CD14-positive monocyte (primary cell): ENCODE measurements around the gene SAFB2. TPM values are rescaled to one million over a fixed set of nuclear protein-coding genes. Genes with fewer than 3 reads are reported as not detected.

ENCODE experiments used
- DNase-seq, 3 donors: peaks; one replicate each; pipeline ENCODE4 v3.0.0-alpha.2; 2011 to 2022
- H2AFZ ChIP-seq: 2 replicates; pipeline ENCODE4 v1.6.0; 2012; ENCODE audit warnings: mild to moderate bottlenecking, low read depth, low read length, inconsistent platforms; ENCODE audit not compliant: insufficient read depth, poor library complexity, severe bottlenecking
- H3K27ac ChIP-seq, 2 donors: 1 replicate in 1 of 2; 2 replicates in 1 of 2; pipeline ENCODE4 v1.5.1; 2012 to 2013; ENCODE audit warnings: low read length in 2 of 2, control low read depth in 1 of 2, inconsistent platforms in 1 of 2, low read depth in 1 of 2, mild to moderate bottlenecking in 1 of 2
- H3K27me3 ChIP-seq, 2 donors: one replicate each; pipeline versions ENCODE4 v1.6.0 to v1.6.1; 2011 to 2013; ENCODE audit warnings: low read length in 2 of 2; ENCODE audit not compliant: control insufficient read depth in 2 of 2, insufficient read depth in 2 of 2
- H3K36me3 ChIP-seq, 2 donors: replicated peaks in 1 of 2; 1 replicate in 1 of 2; 2 replicates in 1 of 2; pipeline versions ENCODE4 v1.5.1 to v1.6.1; 2012 to 2013; ENCODE audit warnings: low read length in 2 of 2, control low read depth in 1 of 2, inconsistent platforms in 1 of 2, mild to moderate bottlenecking in 1 of 2; ENCODE audit not compliant: insufficient read depth in 2 of 2, control insufficient read depth in 1 of 2
- H3K4me1 ChIP-seq, 2 donors: 1 replicate in 1 of 2; 2 replicates in 1 of 2; pipeline versions ENCODE4 v1.5.1 to v1.6.1; 2012 to 2013; ENCODE audit warnings: low read length in 2 of 2, control low read depth in 1 of 2, inconsistent platforms in 1 of 2, mild to moderate bottlenecking in 1 of 2, moderate library complexity in 1 of 2; ENCODE audit not compliant: insufficient read depth in 2 of 2, control insufficient read depth in 1 of 2
- H3K4me2 ChIP-seq: replicated peaks from 2 replicates; pipeline ENCODE3; 2012; ENCODE audit warnings: low read length, moderate library complexity, mild to moderate bottlenecking; ENCODE audit not compliant: poor library complexity, severe bottlenecking; ENCODE audit errors: extremely low read depth
- H3K4me3 ChIP-seq, 3 experiments: fragments of 200-600 bp in 1 of 3; sonication (generic) in 1 of 3; replicated peaks in 1 of 3; 1 replicate in 2 of 3; 2 replicates in 1 of 3; pipeline ENCODE4 v1.5.1; 2011 to 2013; ENCODE audit warnings: low read length in 3 of 3, mild to moderate bottlenecking in 3 of 3, control low read depth in 2 of 3, low read depth in 2 of 3, inconsistent platforms in 1 of 3, moderate library complexity in 1 of 3
- H3K79me2 ChIP-seq: 2 replicates; pipeline ENCODE4 v1.6.0; 2012; ENCODE audit warnings: mild to moderate bottlenecking, control low read depth, inconsistent platforms, low read length, moderate library complexity; ENCODE audit not compliant: insufficient read depth
- H3K9ac ChIP-seq: 2 replicates; pipeline ENCODE4 v1.6.0; 2017; ENCODE audit warnings: low read length, mild to moderate bottlenecking; ENCODE audit not compliant: insufficient read depth, poor library complexity, severe bottlenecking
- H3K9me3 ChIP-seq, 2 donors: replicated peaks in 1 of 2; 1 replicate in 1 of 2; 2 replicates in 1 of 2; pipeline versions ENCODE4 v1.5.1 to v1.6.1; 2012 to 2013; ENCODE audit warnings: low read length in 2 of 2, control low read depth in 1 of 2; ENCODE audit not compliant: control insufficient read depth in 1 of 2, insufficient read depth in 1 of 2
- H4K20me1 ChIP-seq: 2 replicates; pipeline ENCODE4 v1.6.0; 2012; ENCODE audit warnings: mild to moderate bottlenecking, low read length, control low read depth, moderate library complexity; ENCODE audit not compliant: insufficient read depth
- H3K27ac Mint-ChIP-seq, 7 donors: one replicate each; pipeline ENCODE4 v1.8.0; 2020; ENCODE audit warnings: mild to moderate bottlenecking in 7 of 7, mixed read lengths in 7 of 7, moderate library complexity in 6 of 7, inconsistent platforms in 2 of 7
- H3K27me3 Mint-ChIP-seq, 3 donors: one replicate each; pipeline ENCODE4 v1.8.0; 2021 to 2022; ENCODE audit warnings: low read depth in 3 of 3, mild to moderate bottlenecking in 3 of 3, mixed read lengths in 3 of 3, moderate library complexity in 3 of 3, inconsistent platforms in 1 of 3
- H3K36me3 Mint-ChIP-seq, 2 donors: one replicate each; pipeline ENCODE4 v1.8.0; 2020; ENCODE audit warnings: mixed read lengths in 2 of 2, inconsistent platforms in 1 of 2, mild to moderate bottlenecking in 1 of 2
- H3K4me1 Mint-ChIP-seq: one replicate; pipeline ENCODE4 v1.8.0; 2020; ENCODE audit warnings: mild to moderate bottlenecking, mixed read lengths
- H3K4me3 Mint-ChIP-seq, 2 donors: one replicate each; pipeline ENCODE4 v1.8.0; 2020; ENCODE audit warnings: mild to moderate bottlenecking in 2 of 2, mixed read lengths in 2 of 2, moderate library complexity in 1 of 2
- H3K9me3 Mint-ChIP-seq, 7 donors: one replicate each; pipeline ENCODE4 v1.8.0; 2020 to 2022; ENCODE audit warnings: mixed read lengths in 7 of 7, mild to moderate bottlenecking in 6 of 7, moderate library complexity in 6 of 7, inconsistent platforms in 2 of 7
- WGBS: methylation state at CpG from one replicate; pipeline ENCODE4 v1.1.5; 2013; ENCODE audit warnings: missing lambda C conversion rate; ENCODE audit not compliant: insufficient coverage; 5-methylcytosine and 5-hydroxymethylcytosine counted together
- intact Hi-C, 2 donors: fragments of 100-400 bp; cut with micrococcal nuclease; formaldehyde crosslinking; loops; one replicate each; pipeline versions ENCODE4 v1.15.0 to v1.15.1; 2023
- polyA plus RNA-seq, 3 donors: library from polyadenylated mRNA; depleted of rRNA in 1 of 3; unstranded in 2 of 3; stranded (reverse) in 1 of 3; fragments of 300-500 nt in 2 of 3; fragments of >200 nt in 1 of 3; fragmentation: Illumina TruSeq in 2 of 3; gene quantifications; 1 replicate in 2 of 3; 2 replicates in 1 of 3; pipeline ENCODE4 v1.2.3, GENCODE V29; 2012 to 2021
- TF ChIP-seq, protein P1 (sequence below): fragments of 200-600 bp; IDR thresholded peaks from one replicate; pipeline ENCODE4 v1.8.0; 2022; ENCODE audit warnings: antibody characterized with exemption, mild to moderate bottlenecking

The SAFB2 gene
- polyA plus RNA-seq, 3 donors: 7.5 to 53.4 (median 14.7) TPM

DNA sequence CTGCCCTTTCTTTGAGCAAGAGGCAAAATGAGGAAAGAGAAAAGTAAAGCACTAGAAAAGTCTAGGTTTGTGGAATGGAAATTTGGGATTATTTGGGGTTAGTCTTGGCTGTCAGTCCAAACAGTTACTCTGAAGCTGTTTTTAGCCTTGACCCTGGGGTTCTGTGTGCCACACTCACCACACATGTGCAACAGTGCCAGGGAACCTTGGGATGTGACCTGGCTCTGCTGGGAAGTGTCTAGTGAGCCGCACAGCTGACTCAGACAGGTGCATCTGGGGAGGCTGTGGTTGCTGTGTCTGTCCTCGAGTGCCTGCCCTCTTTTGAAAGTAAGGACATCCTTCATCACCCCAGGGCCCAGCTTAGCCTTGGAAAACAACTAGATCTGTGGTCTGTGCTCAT lies 41.9 kb upstream of the SAFB2 start:
- H3K4me1 Mint-ChIP-seq: no peaks in the 10 kb centered on the region
- Histone ChIP-seq H3K4me2 (no peak overlapping the region), H4K20me1 (peaks cover 81% of the 10 kb centered on the region), H3K27ac (no peak overlapping the region), H3K4me3 (no peak overlapping the region), H3K9me3 (no peaks in the 10 kb centered on the region), H3K9ac (no peak overlapping the region), H3K27me3 (no peaks in the 10 kb centered on the region), H3K36me3 (peaks cover 96 to 98% of the 10 kb centered on the region in 2 donors), H3K79me2 (no peaks in the 10 kb centered on the region), H2AFZ (no peak overlapping the region), H3K4me1 (no peaks in the 10 kb centered on the region)
- H3K4me3 Mint-ChIP-seq: no peak overlapping the region
- DNase-seq: no peak
- intact Hi-C loops: no loop called here
- peaks cover 81 to 99% of the 10 kb centered on the region in 2 donors for H3K36me3 Mint-ChIP-seq
- peak overlapping the region in 2 of 7 donors; percentile 14 to 15 for H3K27ac Mint-ChIP-seq
- H3K27me3 Mint-ChIP-seq: no peaks in the 10 kb centered on the region
- TF ChIP-seq, protein P1, sequence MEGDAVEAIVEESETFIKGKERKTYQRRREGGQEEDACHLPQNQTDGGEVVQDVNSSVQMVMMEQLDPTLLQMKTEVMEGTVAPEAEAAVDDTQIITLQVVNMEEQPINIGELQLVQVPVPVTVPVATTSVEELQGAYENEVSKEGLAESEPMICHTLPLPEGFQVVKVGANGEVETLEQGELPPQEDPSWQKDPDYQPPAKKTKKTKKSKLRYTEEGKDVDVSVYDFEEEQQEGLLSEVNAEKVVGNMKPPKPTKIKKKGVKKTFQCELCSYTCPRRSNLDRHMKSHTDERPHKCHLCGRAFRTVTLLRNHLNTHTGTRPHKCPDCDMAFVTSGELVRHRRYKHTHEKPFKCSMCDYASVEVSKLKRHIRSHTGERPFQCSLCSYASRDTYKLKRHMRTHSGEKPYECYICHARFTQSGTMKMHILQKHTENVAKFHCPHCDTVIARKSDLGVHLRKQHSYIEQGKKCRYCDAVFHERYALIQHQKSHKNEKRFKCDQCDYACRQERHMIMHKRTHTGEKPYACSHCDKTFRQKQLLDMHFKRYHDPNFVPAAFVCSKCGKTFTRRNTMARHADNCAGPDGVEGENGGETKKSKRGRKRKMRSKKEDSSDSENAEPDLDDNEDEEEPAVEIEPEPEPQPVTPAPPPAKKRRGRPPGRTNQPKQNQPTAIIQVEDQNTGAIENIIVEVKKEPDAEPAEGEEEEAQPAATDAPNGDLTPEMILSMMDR: no peak
- 100% methylated on average over 1 of the region's 2 CpGs for whole genome bisulfite sequencing
- H3K9me3 Mint-ChIP-seq: no peaks in the 10 kb centered on the region

DNA sequence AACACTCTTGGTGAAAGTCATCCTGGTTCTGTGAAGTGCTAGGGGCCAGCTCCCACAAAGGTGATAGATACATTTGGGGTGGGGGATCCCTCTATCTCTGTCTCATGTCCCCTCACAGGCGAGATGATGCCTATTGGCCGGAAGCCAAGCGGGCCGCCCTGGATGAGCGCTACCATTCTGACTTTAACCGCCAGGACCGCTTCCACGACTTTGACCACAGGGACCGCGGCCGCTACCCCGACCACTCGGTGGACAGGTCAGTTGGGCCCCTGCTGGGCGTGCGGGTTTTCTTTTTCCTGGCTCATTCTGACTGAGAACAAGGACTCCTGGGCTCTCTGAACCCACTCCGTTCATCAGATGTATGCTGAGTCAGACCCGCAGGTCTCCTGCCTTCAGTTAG lies 41.3 kb upstream of the SAFB2 start:
- H3K9me3 ChIP-seq: no peaks in the 10 kb centered on the region
- no peaks in the 10 kb centered on the region for H3K27me3 ChIP-seq
- Mint-ChIP-seq H3K36me3 (peaks cover 79 to 99% of the 10 kb centered on the region in 2 donors), H3K9me3 (no peaks in the 10 kb centered on the region), H3K27ac (no peak overlapping the region), H3K4me1 (no peaks in the 10 kb centered on the region), H3K27me3 (no peaks in the 10 kb centered on the region), H3K4me3 (no peak overlapping the region)
- WGBS: 94% methylated on average over 15 of the region's 17 CpGs
- H3K9ac ChIP-seq: no peak overlapping the region
- H3K4me2 ChIP-seq: no peak overlapping the region
- H3K36me3 ChIP-seq: peaks cover 95 to 98% of the 10 kb centered on the region in 2 donors
- intact Hi-C loops: no loop called here
- no peak overlapping the region for H2AFZ ChIP-seq
- no peak for DNase-seq
- no peaks in the 10 kb centered on the region for H3K4me1 ChIP-seq
- TF ChIP-seq, protein P1: no peak
- no peak overlapping the region for H3K4me3 ChIP-seq
- no peaks in the 10 kb centered on the region for H3K79me2 ChIP-seq
- H3K27ac ChIP-seq: no peak overlapping the region
- peaks cover 75% of the 10 kb centered on the region for H4K20me1 ChIP-seq
